Activated CD4-positive, alpha-beta T cell treated with anti-CD3 and anti-CD28 coated beads for 48 hours (primary cell): ENCODE data around the gene VIP.
"Not testable (repeated sequence)": the region's sequence is repeated elsewhere in the genome, so short reads cannot be mapped to it uniquely, and the experiment has no call there.

Experiments used
- DNase-seq: peaks from one replicate; pipeline ENCODE4 v3.0.0-alpha.2; 2020

VIP gene

DNA sequence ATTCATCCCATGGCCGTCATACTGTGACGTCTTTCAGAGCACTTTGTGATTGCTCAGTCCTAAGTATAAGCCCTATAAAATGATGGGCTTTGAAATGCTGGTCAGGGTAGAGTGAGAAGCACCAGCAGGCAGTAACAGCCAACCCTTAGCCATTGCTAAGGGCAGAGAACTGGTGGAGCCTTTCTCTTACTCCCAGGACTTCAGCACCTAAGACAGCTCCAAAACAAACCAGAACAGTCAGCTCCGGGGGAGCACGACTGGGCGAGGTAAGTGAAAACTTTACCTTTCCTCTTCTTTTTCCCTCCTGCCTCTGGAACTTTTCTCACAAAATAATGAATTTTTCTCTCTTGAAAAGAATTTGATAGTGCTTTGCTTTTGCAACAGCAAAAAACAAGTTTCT lies at the start of gene VIP:
Gene VIP, plus strand, starts transcription at position 104 of the 400 bp plus-strand sequence. CDS start 1,381 bp downstream, outside the sequence.
- no peak for DNase-seq

DNA sequence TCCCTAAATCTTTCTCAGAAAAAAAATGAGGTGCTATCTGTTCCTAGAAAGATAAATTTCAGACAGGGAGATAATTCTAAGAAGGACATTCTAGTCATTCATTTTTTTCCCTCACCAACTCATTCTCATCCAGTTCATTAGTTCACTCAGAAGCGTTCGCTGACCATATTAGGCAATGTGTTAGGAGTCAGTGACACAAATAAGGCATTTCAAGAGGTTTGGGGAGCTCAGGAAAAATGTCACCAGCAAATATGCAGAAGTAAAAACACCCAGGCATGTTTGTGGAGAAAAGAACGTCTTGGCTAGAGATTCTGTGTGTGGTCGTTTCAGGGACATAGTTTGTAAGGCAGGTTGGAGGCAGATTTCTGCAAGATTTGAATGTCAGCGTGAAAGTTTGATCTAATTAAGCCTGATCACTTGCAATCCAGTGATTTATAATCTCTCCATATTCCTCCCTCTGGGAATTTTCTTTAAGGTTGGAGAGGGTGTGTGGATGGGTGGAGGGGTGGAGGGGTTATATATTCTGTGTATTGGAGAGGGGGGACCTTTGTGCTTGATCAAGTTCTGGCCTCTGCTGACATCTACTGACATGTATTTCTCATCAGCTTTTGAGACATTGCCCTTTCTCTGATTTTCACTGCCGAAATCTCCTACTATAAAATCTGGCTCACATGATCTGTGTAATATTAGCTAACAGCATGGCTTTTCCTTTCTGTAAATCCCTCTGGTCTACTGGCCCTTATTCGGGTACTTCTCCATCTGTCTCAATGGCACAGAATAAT lies 49.3 kb upstream of the VIP start:
- DNase-seq: no peak

DNA sequence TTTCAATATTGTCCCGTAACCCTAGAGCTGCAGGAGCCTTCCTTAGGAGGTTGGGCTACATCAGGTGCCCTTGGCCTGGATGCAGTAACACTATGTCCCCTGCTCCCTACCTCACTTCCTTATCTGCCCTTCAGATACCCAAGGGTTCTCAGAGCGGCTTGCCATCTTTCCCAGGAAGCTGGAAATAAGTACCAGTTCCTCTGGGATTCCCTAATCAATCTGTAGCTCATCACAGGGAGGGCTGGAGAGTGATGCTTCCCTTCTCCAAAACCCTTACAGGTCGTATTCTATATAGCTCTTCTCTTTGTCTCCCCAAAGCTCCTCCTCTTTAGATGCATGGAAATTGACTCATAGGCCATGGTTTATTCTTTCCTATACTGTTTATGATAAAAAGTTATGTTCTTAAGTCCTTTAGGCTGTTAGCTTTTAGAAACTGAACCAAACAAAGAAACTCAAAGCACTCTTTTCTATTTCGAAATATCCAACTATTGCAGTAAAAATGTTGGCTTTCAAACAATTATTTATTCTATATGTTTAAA lies 48.7 kb upstream of the VIP start:
- DNase-seq: no peak

DNA sequence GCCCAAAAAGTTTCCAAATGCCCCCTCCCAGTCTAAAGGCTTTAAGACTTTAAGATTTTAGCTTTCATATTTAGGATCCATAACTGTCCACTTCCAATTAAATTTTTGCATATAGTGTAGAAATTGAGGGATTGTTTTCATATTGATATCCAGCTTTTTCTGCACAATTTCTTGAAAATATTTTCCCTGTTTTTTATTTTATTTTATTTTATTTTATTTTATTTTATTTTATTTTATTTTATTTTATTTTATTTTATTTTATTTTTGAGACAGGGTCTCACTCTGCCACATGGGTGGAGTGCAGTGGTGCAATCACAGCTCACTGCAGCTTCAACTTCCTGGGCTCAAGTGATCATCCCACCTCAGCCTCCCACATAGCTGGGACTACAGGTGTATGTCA lies 46.8 kb upstream of the VIP start:
- DNase-seq: not testable (repeated sequence)

DNA sequence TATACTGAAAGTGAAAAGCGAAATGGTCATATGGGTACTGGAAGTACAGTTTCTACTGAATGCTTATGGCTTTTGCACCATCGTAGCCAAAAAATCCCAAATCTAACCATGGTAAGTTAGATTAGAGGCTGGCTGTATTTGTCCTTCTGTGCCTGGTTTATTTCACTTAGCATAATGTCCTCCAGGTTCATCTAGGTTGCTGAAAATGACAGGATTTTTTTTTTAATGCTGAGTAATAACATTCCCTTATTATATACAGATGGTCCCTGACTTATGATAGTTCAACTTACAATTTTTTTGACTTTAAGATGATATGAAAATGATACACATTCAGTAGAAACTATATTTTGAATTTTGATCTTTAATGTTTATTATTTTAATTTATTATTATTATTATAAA lies 45.3 kb upstream of the VIP start:
- no peak for DNase-seq

DNA sequence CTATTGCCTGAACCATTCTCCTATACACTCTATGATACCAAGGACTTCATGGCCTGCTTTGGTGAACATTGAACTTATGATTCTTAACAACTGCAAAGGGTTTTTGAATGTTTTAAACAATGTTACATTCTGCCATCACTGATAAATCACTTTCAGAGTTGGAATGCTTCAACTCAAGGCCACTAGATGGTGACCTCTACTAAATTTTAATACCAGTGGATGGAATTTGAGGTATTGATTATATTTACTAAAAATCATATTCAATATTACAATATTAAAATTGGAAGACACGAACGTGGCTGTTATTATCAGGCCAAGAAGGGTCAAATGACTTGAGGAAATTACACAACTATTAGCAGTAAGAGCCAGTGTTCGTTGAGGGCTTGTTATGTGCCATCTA lies 34.3 kb upstream of the VIP start:
- DNase-seq: no peak

DNA sequence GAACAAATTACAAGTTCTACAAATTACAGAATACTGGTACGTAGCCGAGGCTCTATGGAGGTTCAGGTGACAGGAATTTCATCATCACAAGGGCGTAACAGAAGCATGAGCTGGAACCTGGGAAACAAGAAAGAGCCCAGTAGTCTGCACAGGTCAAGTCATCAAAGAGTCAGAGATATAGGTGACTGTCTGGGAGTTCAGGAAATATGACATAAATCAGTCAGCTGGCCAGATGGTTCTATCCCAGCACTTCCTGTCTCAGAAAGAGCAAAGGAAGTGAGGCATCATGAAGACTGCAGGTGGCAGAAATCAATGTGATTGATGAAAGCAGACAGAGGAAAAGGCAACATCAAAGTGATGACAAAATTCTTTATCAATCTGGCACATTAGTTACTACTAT lies 29.6 kb upstream of the VIP start:
- no peak for DNase-seq

DNA sequence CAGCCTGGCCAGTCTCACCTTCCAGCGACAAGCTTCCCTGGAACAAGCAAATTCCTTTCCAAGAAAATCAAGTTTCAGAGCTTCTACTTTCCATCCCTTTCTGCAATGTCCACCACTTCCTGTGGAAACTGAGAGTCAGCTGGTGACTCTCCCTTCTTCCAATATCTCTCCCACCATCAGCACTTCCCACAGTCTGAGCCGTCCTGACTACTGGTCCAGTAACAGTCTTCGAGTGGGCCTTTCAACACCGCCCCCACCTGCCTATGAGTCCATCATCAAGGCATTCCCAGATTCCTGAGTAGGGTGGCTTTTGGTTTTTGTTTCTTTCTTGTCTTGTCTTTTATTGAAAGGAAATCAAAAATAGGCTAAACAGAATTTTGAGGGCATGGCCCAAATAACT lies 28.6 kb upstream of the VIP start:
- DNase-seq: no peak

DNA sequence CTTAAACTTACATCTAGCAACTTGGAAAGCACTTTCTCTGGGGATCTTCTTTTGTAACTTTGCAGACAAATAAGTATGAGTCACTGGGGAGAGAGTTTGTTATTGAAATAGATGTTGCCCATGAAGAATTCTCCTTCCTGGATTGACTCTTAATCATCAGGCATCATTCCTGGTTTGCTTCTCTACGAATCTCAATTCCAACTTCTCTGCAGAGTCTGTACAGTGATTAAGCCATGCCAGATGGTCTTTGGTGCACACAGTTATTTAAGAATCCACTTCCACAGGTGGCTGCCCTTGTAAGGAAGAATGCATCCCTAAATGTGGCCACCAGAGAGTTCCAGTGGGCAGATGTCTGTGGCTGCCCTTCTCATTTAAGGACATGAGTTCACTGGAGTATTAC lies 27.2 kb upstream of the VIP start:
- DNase-seq: no peak

DNA sequence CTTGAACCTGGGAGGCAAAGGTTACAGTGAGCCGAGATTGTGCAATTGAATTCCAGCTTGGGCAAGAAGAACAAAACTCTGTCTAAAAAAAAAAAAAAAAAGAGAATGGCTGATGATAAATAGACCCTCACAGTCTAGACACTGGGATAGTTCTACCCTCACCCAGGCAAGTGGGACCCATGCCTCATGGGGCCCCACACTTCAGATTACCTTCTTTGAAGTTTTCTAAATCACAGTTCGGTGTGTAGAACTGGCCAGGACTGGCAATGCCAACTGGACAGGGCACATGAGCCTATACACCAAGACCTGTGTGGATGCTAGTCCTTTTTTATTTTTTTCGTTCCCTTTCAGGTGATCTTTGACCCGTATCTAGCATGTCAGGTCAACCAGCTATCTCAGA lies 24.3 kb upstream of the VIP start:
- DNase-seq: no peak

DNA sequence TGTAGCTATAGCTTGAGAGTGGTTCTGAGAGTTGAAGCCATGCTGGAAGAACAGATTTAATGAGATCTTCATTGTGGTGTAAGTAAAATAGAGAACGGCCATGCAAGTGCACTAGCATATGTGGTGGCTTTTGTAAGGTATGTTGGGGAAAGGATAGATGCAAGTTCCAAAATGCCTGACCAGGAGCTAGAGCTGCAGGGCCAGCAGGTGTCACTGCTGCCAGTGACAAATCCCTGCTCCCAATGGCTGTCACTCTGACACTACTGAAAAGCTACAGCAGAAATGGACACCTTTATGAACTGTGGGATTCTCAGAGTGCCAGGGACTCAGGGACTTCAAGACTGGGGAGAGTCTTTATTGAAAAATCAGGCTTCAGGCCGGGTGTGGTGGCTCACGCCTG lies 23.1 kb upstream of the VIP start:
- DNase-seq: no peak

DNA sequence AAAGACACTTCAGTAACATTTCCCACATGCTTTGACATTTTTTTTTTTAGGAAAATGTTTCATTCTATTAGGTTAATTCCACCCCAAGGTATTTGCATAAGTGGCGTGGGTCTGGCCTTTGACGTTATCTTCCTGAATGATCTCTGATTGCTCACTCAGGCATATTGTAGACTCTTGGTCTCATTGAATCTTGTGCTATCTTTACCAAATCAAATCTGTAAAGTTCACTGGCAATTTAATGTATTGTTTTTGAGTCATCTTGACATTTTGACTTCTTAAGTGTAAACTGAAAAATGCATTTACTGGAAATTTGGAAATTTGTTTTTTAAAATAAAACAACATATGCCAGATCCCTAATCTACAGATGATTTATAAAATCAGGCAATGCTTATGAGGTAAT lies 16.0 kb upstream of the VIP start:
- DNase-seq: no peak

DNA sequence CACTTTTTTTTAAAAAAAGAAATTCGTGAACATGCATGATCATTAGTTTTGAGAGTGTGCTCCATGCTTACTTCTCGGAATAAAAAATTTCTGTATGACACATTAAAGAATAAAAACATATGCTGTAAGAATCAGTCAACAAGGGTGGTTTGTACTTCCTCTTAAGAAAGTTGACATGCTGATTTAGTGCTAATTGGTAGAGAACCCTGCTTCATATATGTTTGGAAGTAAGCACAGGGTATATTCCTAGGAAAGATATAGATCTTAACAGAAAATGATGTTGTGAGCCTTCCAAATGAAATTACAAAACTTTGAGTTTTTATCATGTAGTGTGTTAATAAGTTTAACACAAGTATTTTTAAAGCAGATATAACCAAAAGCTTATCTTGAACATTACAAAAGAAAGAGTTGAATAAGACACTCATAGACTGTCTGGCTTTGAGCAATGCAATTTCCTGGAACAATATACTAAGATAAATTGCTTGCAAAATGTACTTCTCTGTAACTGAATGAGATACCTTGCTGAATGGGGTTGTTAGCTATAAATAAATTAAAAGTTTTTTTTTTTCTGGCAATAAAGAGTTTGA lies 13.8 kb upstream of the VIP start:
- no peak for DNase-seq

DNA sequence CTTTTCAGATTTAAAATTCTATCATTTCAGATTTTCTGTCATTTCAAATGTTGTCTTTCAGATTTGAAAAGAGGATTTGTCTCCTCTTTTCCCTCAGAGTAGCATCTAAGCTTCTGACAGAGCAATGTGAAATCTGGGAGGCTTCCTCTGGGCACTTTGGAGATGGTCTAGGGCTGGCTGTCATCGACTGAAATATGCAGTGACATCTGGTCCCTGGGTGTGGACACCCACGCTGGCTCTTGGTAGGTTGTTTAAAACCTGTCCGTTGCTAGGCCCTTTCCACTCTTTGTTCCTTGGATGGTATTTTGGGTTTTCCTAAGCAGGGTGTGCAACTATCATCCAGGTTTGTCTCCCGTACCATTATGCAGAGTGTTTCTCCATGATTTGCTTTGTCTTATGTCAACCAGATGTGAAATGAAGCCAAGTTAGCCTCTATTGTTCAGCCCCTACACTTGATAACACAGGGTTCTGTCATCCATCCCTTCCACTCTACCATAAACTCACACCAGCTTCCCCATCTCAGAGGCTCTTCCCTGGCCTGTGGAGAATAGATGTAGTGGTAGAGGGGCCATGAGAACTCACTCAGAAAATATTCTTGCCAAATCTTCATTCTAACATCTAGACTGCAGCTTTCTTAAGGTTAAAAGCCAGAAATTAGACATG lies 5.0 kb upstream of the VIP start:
- no peak for DNase-seq

DNA sequence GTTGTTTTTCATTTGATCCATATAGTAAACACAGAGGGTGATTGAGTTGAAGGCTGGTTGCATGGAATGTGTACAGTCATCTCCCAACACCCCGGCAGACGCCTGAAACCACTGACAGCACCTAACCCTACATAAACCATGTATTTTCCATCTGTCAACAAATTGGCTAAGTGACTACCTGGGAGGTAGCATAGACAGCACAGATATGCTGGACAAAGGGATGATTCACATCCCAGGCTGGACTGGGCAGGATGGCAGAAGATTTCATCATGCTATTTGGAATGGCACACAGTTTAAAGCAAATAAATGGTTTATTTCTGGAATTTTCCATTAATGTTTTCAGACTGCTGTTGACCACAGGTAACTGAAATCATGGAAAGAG lies 4.4 kb upstream of the VIP start:
- no peak for DNase-seq

DNA sequence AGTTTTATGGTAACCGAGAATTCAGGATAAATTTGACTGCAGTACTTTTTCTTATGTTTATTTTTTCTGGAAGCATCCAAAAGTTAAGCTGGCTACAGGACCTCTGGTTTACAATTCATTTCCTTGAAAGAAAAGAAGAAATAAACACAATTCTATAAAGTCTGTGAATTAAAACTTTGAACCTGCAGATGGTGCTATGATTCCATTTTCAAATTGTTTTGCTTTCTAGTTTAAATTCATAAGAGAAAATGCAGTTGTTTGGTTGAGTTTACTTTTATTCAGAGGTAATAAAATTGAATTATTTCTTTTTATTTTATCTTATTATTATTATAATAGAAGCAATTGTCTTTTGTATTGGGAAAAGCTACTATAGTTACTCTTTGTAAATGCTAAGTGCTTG lies 1.8 kb upstream of the VIP start:
- DNase-seq: no peak

DNA sequence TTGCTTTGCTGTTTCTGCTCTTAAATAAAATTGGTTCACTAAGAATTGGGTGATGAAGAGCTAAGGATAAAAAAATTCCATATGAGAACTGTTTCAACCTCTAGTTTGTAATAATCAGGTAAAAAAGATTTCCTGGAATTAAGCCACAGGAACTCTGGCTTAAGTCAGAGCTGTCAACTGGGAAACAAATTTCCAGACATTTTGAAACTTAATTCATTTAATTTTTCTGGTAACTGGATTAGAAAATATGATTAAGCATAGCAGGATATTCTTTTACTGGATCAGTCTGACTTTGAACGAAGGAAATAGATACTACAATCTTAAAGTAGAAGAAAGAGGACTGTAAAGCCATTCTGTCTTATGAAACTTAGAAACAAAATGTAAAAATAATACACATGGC lies 1.3 kb upstream of the VIP start:
- DNase-seq: no peak

DNA sequence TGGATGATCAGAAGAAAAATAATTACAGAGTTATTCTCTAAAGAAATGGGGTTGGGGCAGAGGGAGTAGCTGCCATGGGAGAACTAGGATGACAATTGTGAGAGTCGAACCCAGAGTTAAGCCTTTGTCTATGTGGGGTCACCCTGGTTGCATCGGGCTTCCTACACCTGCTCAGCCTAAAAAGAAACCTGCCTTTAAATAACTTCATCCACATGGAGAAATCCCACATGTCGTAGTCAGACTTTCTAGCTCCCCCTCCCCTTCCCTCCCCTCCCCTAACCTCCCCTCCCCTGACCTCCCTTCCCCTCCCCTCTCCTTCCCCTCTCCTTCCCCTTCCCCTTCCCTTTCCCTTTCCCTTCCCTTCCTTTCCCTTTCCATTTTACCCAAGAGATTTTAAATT lies 14.7 kb downstream of the VIP start:
- no peak for DNase-seq

DNA sequence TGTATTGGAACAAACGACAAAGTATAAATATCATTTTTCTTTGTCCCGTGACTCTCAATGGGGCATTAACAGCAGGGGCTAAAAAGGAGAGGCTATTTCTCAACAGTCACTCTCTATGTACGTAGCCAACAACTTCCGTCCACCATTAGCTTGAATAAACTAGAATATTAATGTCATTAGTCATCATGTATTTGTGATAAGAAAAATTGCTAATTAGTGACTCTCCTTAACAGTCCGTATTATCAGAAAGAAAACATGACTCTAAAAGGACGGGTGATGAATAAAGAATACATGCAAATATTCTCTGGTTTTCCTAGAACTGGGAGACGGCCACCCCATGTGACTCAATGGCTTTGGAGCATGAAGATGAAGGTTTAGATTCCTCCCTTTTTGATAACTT lies 18.6 kb downstream of the VIP start:
- DNase-seq: no peak

DNA sequence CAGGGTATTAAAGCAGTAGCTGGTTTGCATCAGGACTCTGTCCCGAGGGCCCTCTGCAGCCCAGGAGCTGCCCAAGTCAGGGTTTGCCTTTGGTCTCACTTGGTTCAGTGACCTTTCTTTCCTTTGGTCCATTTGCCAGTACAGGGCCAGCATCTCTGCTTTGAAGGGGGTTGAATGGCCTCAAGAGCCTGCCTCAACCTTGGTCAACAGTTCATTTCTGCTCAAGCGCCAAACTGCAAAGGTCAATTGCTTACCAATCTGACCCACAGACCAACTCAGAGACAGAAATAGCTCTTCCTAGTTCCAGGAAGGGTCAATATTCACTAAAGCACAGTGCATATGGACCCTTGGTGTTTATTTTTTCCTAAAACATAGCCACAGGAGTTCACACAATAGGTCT lies 19.4 kb downstream of the VIP start:
- no peak for DNase-seq

DNA sequence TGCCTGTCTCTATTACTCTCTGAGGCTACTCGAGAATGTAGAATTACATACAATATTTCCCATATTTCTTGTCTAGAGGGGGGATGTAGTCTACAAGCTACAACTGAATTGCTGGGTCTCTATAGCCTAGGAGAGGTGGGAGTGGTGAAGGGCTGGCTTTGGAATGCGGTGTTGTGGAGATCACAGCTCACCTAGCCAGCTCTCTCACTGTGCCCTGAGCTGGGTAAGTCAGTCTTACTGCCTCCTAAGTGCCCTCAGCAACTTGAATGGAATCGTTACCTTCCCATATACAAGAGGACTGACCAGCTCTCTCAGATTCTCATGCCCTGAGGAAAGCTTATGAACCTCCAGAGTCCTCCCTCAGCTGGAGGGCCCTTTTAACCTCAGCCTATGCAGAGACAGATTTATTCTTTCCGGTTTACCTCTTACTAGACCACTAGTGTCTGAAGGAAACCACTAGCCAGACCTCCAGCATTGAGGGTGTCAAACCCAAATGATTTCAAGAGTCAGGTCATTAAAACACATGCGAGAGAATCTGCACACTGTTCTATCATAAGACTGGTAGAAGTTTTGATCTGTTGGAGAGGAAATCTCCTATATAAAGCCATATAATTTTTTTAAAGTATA lies 20.6 kb downstream of the VIP start:
- DNase-seq: no peak

DNA sequence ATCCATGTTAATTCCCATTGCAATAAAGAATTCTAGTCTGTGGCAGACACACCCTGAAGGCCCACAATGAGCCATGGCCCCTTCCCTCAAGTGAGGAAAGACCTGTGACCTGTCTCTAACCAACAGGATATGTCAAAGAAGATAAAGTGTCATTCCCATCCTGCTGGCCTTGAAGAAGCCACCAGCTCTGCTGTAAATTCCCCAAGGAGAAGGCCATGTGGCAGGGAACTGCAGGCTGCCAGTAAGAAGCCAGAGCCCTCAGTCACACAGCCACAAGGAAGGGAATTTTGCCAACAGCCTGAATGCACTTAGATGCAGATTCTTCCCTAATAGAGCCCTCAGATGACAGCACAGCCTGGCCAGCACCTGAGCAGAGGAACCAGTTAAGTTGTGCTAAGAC lies 24.8 kb downstream of the VIP start:
- DNase-seq: no peak

DNA sequence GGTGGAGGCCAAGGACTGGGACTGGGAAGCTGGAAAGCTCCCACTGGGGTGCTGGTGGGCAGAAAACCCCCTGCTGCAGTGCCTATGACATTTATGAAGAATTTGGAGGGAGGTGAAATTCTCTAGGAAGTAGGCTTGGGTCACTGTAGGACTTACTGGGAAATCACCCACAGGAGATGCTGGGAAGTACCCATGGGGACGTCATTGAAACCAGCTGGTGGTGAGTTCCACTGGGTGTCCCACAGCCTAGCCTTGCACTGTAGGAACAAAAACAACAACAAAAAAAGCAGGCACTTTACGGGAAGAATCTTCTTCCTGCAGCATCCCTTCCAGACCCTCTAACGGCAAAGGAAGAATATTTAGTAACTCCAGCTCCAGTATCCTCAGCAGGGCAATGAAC lies 26.2 kb downstream of the VIP start:
- DNase-seq: no peak
